HAP-1 (cell line): Measurements from ENCODE around the gene CFAP97.

ENCODE experiments used
- DNase-seq, 2 experiments: peaks; one replicate each; pipeline ENCODE4 v3.0.0-alpha.2; 2016 to 2020; ENCODE audit warnings: low spot score in 2 of 2
- H3K27me3 ChIP-seq: fragments of 250-450 bp; sonication (Bioruptor Pico); 2 replicates; pipeline ENCODE4 v1.5.1; 2020; ENCODE audit warnings: low read depth, mild to moderate bottlenecking, moderate library complexity
- H3K36me3 ChIP-seq: fragments of 250-450 bp; sonication (Bioruptor Pico); replicated peaks from 2 replicates; pipeline ENCODE4 v1.5.1; 2020; ENCODE audit warnings: mild to moderate bottlenecking
- H3K4me1 ChIP-seq: fragments of 250-450 bp; sonication (Bioruptor Pico); 2 replicates; pipeline ENCODE4 v1.5.1; 2020; ENCODE audit warnings: mild to moderate bottlenecking
- H3K4me3 ChIP-seq: fragments of 250-450 bp; sonication (Bioruptor Pico); 2 replicates; pipeline ENCODE4 v1.5.1; 2020; ENCODE audit warnings: mild to moderate bottlenecking, moderate library complexity
- H3K9me3 ChIP-seq: fragments of 250-450 bp; sonication (Bioruptor Pico); 2 replicates; pipeline ENCODE4 v1.5.1; 2020; ENCODE audit warnings: mild to moderate bottlenecking, moderate library complexity
- in situ Hi-C: fragments of 300-500 bp; cut with MboI; formaldehyde crosslinking; loops from 3 replicates; pipeline ENCODE4 v1.14.3; 2020; ENCODE audit warnings: low sequenced_read_pairs, inconsistent platforms, mixed read lengths

CFAP97 gene

GRCh38 chr4:185171373-185172071 is 32.3 kb downstream of the CFAP97 start:
- in situ Hi-C loops = no loop called here
- no peak for DNase-seq
- Histone ChIP-seq H3K4me3 (no peak overlapping the region), H3K9me3 (no peaks in the 10 kb centered on the region), H3K36me3 (peaks cover 24% of the 10 kb centered on the region), H3K4me1 (peaks cover 6% of the 10 kb centered on the region), H3K27me3 (no peaks in the 10 kb centered on the region)

GRCh38 chr4:185167234-185167633 is 36.6 kb downstream of the CFAP97 start:
- H3K4me1 ChIP-seq = peaks cover 4% of the 10 kb centered on the region
- H3K4me3 ChIP-seq = no peak overlapping the region
- no peaks in the 10 kb centered on the region for H3K27me3 ChIP-seq
- no peak for DNase-seq
- in situ Hi-C loops = no loop called here
- no peaks in the 10 kb centered on the region for H3K9me3 ChIP-seq
- peaks cover 9% of the 10 kb centered on the region; the same call in 1 of the 2 replicates for H3K36me3 ChIP-seq

- Histone ChIP-seq H3K4me1 (no peaks in the 10 kb centered on the region), H3K9me3 (no peaks in the 10 kb centered on the region), H3K36me3 (peaks cover 17% of the 10 kb centered on the region), H3K27me3 (no peaks in the 10 kb centered on the region), H3K4me3 (no peak overlapping the region)
- DNase-seq = no peak
- in situ Hi-C loops = no loop called here
These were observed 38.2 kb downstream of the CFAP97 start for GRCh38 chr4:185165605-185166063.

GRCh38 chr4:185151296-185151695 is 52.5 kb downstream of the CFAP97 start:
- no peak overlapping the region for H3K4me3 ChIP-seq
- no peaks in the 10 kb centered on the region for H3K9me3 ChIP-seq
- in situ Hi-C loops = no loop called here
- no peaks in the 10 kb centered on the region for H3K4me1 ChIP-seq
- peaks cover 20% of the 10 kb centered on the region for H3K36me3 ChIP-seq
- H3K27me3 ChIP-seq = no peaks in the 10 kb centered on the region
- DNase-seq = no peak

- no peak for DNase-seq
- Histone ChIP-seq H3K36me3 (peaks cover 31% of the 10 kb centered on the region), H3K27me3 (no peaks in the 10 kb centered on the region), H3K9me3 (no peaks in the 10 kb centered on the region), H3K4me1 (0 out of 2 replicates have a peak, but pooled peaks cover 1% of the 10 kb centered on the region), H3K4me3 (no peak overlapping the region)
- in situ Hi-C loops = no loop called here
These were observed 54.4 kb downstream of the CFAP97 start for GRCh38 chr4:185149392-185149791.

- Histone ChIP-seq H3K9me3 (no peaks in the 10 kb centered on the region), H3K4me1 (peaks cover 3% of the 10 kb centered on the region; the same call in 1 of the 2 replicates), H3K36me3 (peaks cover 24% of the 10 kb centered on the region), H3K27me3 (no peaks in the 10 kb centered on the region), H3K4me3 (no peak overlapping the region)
- no peak for DNase-seq
- in situ Hi-C loops = no loop called here
These were observed 58.2 kb downstream of the CFAP97 start for GRCh38 chr4:185145572-185145971.

GRCh38 chr4:185144601-185145240 is 59.1 kb downstream of the CFAP97 start:
- in situ Hi-C loops = no loop called here
- Histone ChIP-seq H3K27me3 (no peaks in the 10 kb centered on the region), H3K9me3 (no peaks in the 10 kb centered on the region), H3K36me3 (peaks cover 24% of the 10 kb centered on the region), H3K4me3 (no peak overlapping the region), H3K4me1 (peaks cover 3% of the 10 kb centered on the region; the same call in 1 of the 2 replicates)
- DNase-seq = no peak

GRCh38 chr4:185143601-185143969 is 60.2 kb downstream of the CFAP97 start:
- Histone ChIP-seq H3K27me3 (no peaks in the 10 kb centered on the region), H3K36me3 (peaks cover 24% of the 10 kb centered on the region), H3K4me3 (peak overlapping the region; percentile 53), H3K4me1 (peaks cover 3% of the 10 kb centered on the region; the same call in 1 of the 2 replicates), H3K9me3 (no peaks in the 10 kb centered on the region)
- peak in 1 of 2 experiments; percentile 57 for DNase-seq
- in situ Hi-C loops = no loop called here

- H3K4me3 ChIP-seq = peak within 1 kb of the TSS; percentile 53
- peaks cover 24% of the 10 kb centered on the region for H3K36me3 ChIP-seq
- in situ Hi-C loops = no loop called here
- peaks cover 3% of the 10 kb centered on the region; the same call in 1 of the 2 replicates for H3K4me1 ChIP-seq
- DNase-seq = peak; percentile 77 to 92
- no peaks in the 10 kb centered on the region for H3K9me3 ChIP-seq
- no peaks in the 10 kb centered on the region for H3K27me3 ChIP-seq
These were observed 60.7 kb downstream of the CFAP97 start, which contains the start of gene SLC25A4 for GRCh38 chr4:185142912-185143600. TSS of gene SLC25A4 (plus strand) at chr4:185143266. CDS start at chr4:185143373, 107 bp downstream.

GRCh38 chr4:185142564-185142911 is 61.3 kb downstream of the CFAP97 start:
- no peaks in the 10 kb centered on the region for H3K9me3 ChIP-seq
- no peak for DNase-seq
- in situ Hi-C loops = no loop called here

GRCh38 chr4:185141777-185142176 is 62.0 kb downstream of the CFAP97 start:
- no peak for DNase-seq
- in situ Hi-C loops = no loop called here
- no peak overlapping the region for H3K4me3 ChIP-seq
- peaks cover 16% of the 10 kb centered on the region for H3K36me3 ChIP-seq
- no peaks in the 10 kb centered on the region for H3K27me3 ChIP-seq
- H3K9me3 ChIP-seq = no peaks in the 10 kb centered on the region
- H3K4me1 ChIP-seq = peaks cover 3% of the 10 kb centered on the region; the same call in 1 of the 2 replicates

More at GRCh38 chr4:185142564-185142911, 61.3 kb downstream of the CFAP97 start:
- peaks cover 23% of the 10 kb centered on the region for H3K36me3 ChIP-seq
- H3K4me3 ChIP-seq = peak overlapping the region; percentile 53
- peaks cover 3% of the 10 kb centered on the region; the same call in 1 of the 2 replicates for H3K4me1 ChIP-seq
- H3K27me3 ChIP-seq = no peaks in the 10 kb centered on the region

- peaks cover 3% of the 10 kb centered on the region; the same call in 1 of the 2 replicates for H3K4me1 ChIP-seq
- H3K4me3 ChIP-seq = no peak overlapping the region
- no peaks in the 10 kb centered on the region for H3K9me3 ChIP-seq
- DNase-seq = no peak
- H3K27me3 ChIP-seq = no peaks in the 10 kb centered on the region
- in situ Hi-C loops = no loop called here
- peaks cover under 1% of the 10 kb centered on the region; the same call in 1 of the 2 replicates for H3K36me3 ChIP-seq
These were observed 64.1 kb downstream of the CFAP97 start for GRCh38 chr4:185139736-185140135.

- H3K9me3 ChIP-seq = no peaks in the 10 kb centered on the region
- H3K27me3 ChIP-seq = no peaks in the 10 kb centered on the region
- no peaks in the 10 kb centered on the region; the same call in 1 of the 2 replicates for H3K4me1 ChIP-seq
- in situ Hi-C loops = no loop called here
- no peaks in the 10 kb centered on the region for H3K36me3 ChIP-seq
- DNase-seq = no peak
- H3K4me3 ChIP-seq = no peak overlapping the region
These were observed 65.6 kb downstream of the CFAP97 start for GRCh38 chr4:185138161-185138560.
